Prostate gland (tissue), 2 donors: ENCODE measurements around the gene LIN9. TPM values are rescaled to one million over a fixed set of nuclear protein-coding genes. Genes with fewer than 3 reads are reported as not detected.
A peak's percentile ranks its signal among the peaks of the same experiment; 100 is the strongest.

Experiments
- DNase-seq: peaks from one replicate; pipeline ENCODE4 v3.0.0-alpha.2; 2019; ENCODE audit warnings: low spot score
- H3K27ac ChIP-seq, 2 donors: fragments of 200-600 bp; sonication (generic); 2 replicates each; pipeline ENCODE4 v1.5.1; 2017 to 2019
- H3K27me3 ChIP-seq: fragments of 200-600 bp; sonication (generic); replicated peaks from 2 replicates; pipeline ENCODE4 v1.5.1; 2019; ENCODE audit not compliant: insufficient read depth
- H3K36me3 ChIP-seq, 2 donors: fragments of 200-600 bp; sonication (generic); 1 replicate in 1 of 2; 2 replicates in 1 of 2; pipeline versions ENCODE4 v1.5.1 to v1.8.1; 2017 to 2019
- H3K4me1 ChIP-seq: fragments of 200-600 bp; sonication (generic); replicated peaks from 2 replicates; pipeline ENCODE4 v1.5.1; 2019
- H3K4me3 ChIP-seq, 2 donors: fragments of 200-600 bp; sonication (generic); 2 replicates each; pipeline ENCODE4 v1.5.1; 2017 to 2019
- H3K9me3 ChIP-seq: fragments of 200-600 bp; sonication (generic); 2 replicates; pipeline ENCODE4 v1.5.1; 2017
- CTCF ChIP-seq, 4 experiments: fragments of 200-600 bp in 2 of 4; fragments of 450-650 bp in 2 of 4; sonication (generic) in 2 of 4; IDR thresholded peaks; 1 replicate in 3 of 4; 2 replicates in 1 of 4; pipeline ENCODE4 v1.5.1; 2016 to 2019; ENCODE audit warnings: antibody characterized with exemption in 4 of 4, mild to moderate bottlenecking in 2 of 4, moderate library complexity in 2 of 4
- POLR2A ChIP-seq: fragments of 450-650 bp; IDR thresholded peaks from one replicate; pipeline ENCODE4 v1.6.1; 2016; ENCODE audit warnings: antibody characterized with exemption, mild to moderate bottlenecking
- POLR2AphosphoS5 ChIP-seq: sonication (generic); formaldehyde crosslinking; IDR thresholded peaks from one replicate; pipeline ENCODE4 v1.6.1; 2017; ENCODE audit warnings: antibody characterized with exemption
- WGBS: methylation state at CpG from one replicate; pipeline ENCODE4 v1.1.5; 2018; 5-methylcytosine and 5-hydroxymethylcytosine counted together
- intact Hi-C: fragments of 100-400 bp; cut with DNase I; formaldehyde crosslinking; loops from one replicate; pipeline ENCODE4 v1.14.2; 2022
- total RNA-seq, 2 donors: library from RNA; depleted of rRNA; stranded (reverse); fragments of >200 nt; gene quantifications; one replicate each; pipeline ENCODE4 v1.1.0, GENCODE V29; 2016

The LIN9 gene
- total RNA-seq, 2 donors from 2014 or later, result 3.9 to 8.0 TPM

- H3K27ac ChIP-seq, result no peak overlapping the region
- intact Hi-C loops, result no loop called here
- H3K9me3 ChIP-seq, result no peaks in the 10 kb centered on the region
- WGBS, result 82% methylated on average over 3 of the region's 3 CpGs
- no peak for DNase-seq
- no peaks in the 10 kb centered on the region for H3K27me3 ChIP-seq
- no peak overlapping the region for H3K4me3 ChIP-seq
- H3K36me3 ChIP-seq, result no peaks in the 10 kb centered on the region
- no peaks in the 10 kb centered on the region for H3K4me1 ChIP-seq
- TF ChIP-seq POLR2AphosphoS5, result no peak
- no peak for TF ChIP-seq POLR2A
- no peak for TF ChIP-seq CTCF (IDR thresholded peaks at IDR 0.05)
Observed at GRCh38 chr1:226233806-226234205, 75.2 kb downstream of the LIN9 start.

GRCh38 chr1:226233293-226233692, 75.7 kb downstream of the LIN9 start:
- 92% methylated on average over 6 of the region's 6 CpGs for WGBS
- H3K4me1 ChIP-seq, result no peaks in the 10 kb centered on the region

GRCh38 chr1:226226601-226227000, 82.4 kb downstream of the LIN9 start:
- WGBS, result 91% methylated on average over 3 of the region's 3 CpGs
- no peaks in the 10 kb centered on the region for H3K27me3 ChIP-seq
- H3K4me1 ChIP-seq, result no peaks in the 10 kb centered on the region
- intact Hi-C loops, result no loop called here
- no peak for TF ChIP-seq CTCF (IDR thresholded peaks at IDR 0.05)
- TF ChIP-seq POLR2AphosphoS5, result no peak
- TF ChIP-seq POLR2A, result no peak
- H3K36me3 ChIP-seq, result no peaks in the 10 kb centered on the region
- no peaks in the 10 kb centered on the region for H3K9me3 ChIP-seq
- no peak for DNase-seq
- H3K4me3 ChIP-seq, result no peak overlapping the region
- no peak overlapping the region for H3K27ac ChIP-seq

More at GRCh38 chr1:226233293-226233692, 75.7 kb downstream of the LIN9 start:
- no peak for DNase-seq
- H3K9me3 ChIP-seq, result no peaks in the 10 kb centered on the region
- intact Hi-C loops, result no loop called here
- no peaks in the 10 kb centered on the region for H3K36me3 ChIP-seq
- H3K27ac ChIP-seq, result no peak overlapping the region
- H3K4me3 ChIP-seq, result no peak overlapping the region
- TF ChIP-seq POLR2AphosphoS5 (no peak), POLR2A (no peak), CTCF (IDR thresholded peaks at IDR 0.05) (no peak)
- H3K27me3 ChIP-seq, result no peaks in the 10 kb centered on the region

- Histone ChIP-seq H3K27me3 (no peaks in the 10 kb centered on the region), H3K4me1 (no peaks in the 10 kb centered on the region), H3K4me3 (peak overlapping the region; percentile 19 to 35), H3K27ac (no peak overlapping the region), H3K9me3 (no peaks in the 10 kb centered on the region), H3K36me3 (no peaks in the 10 kb centered on the region)
- intact Hi-C loops, result no loop called here
- DNase-seq, result no peak
- TF ChIP-seq POLR2A (no peak), CTCF (IDR thresholded peaks at IDR 0.05) (no peak), POLR2AphosphoS5 (no peak)
- WGBS, result 1% methylated on average over 55 of the region's 55 CpGs
Observed at GRCh38 chr1:226223786-226224244, 85.1 kb downstream of the LIN9 start.

- H3K4me3 ChIP-seq, result peak within 1 kb of the TSS; percentile 19 to 35
- H3K36me3 ChIP-seq, result no peaks in the 10 kb centered on the region
- H3K27me3 ChIP-seq, result no peaks in the 10 kb centered on the region
- intact Hi-C loops, result no loop called here
- TF ChIP-seq CTCF (IDR thresholded peaks at IDR 0.05), result no peak
- no peak for TF ChIP-seq POLR2A
- TF ChIP-seq POLR2AphosphoS5, result no peak
- DNase-seq, result no peak
- H3K27ac ChIP-seq, result no peak within 1 kb of the TSS
- 7% methylated on average over 50 of the region's 62 CpGs for WGBS
- no peaks in the 10 kb centered on the region for H3K9me3 ChIP-seq
- H3K4me1 ChIP-seq, result no peaks in the 10 kb centered on the region
Observed at GRCh38 chr1:226223157-226223785, 85.7 kb downstream of the LIN9 start, which contains the start of gene MIXL1. TSS of gene MIXL1 (plus strand) at chr1:226223664. CDS start at chr1:226223682, 18 bp downstream.
